ENCODE data around the gene GIPC3. TPM values are rescaled to one million over a fixed set of nuclear protein-coding genes. Genes with fewer than 3 reads are reported as not detected.
"Not testable (repeated sequence)": the region's sequence is repeated elsewhere in the genome, so short reads cannot be mapped to it uniquely, and the experiment has no call there.

Gene GIPC3
- total RNA-seq, 1 experiment from 2014 or later: not detected

DNA sequence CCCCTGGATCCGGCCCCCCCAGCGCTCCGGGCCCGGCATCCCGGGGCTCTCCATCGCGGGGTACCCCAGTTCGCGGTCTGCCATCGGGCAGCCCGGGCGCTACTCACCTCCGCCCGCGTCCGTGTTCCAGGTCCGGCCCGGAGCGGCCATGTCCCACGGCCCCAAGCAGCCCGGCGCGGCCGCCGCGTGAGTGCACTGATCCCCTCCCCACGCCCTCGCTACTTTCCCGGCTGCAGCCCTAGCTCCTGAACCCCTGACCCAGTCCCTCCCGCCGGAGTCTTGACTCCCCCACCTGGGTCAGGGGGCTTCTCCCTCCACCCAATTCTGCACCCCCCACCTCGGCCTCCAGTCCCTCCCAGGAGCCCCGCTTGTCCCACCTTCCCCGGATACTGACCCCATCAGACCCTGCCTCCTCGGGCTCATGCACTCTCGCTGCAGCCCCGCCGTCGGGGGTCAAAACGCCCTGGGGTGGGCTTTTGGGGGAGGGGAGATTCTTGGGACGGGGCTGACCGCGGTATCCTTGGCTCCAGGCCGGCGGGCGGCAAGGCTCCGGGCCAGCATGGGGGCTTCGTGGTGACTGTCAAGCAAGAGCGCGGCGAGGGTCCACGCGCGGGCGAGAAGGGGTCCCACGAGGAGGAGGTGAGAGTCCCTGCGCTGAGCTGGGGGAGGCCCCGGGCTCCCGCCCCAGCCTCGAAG, 12.0 kb upstream of the GIPC3 start:
- in situ Hi-C loops (cut with HindIII; ENCODE audit: low pct_unique_long_range_greater_than_20kb, low sequenced_read_pairs): no loop called here

DNA sequence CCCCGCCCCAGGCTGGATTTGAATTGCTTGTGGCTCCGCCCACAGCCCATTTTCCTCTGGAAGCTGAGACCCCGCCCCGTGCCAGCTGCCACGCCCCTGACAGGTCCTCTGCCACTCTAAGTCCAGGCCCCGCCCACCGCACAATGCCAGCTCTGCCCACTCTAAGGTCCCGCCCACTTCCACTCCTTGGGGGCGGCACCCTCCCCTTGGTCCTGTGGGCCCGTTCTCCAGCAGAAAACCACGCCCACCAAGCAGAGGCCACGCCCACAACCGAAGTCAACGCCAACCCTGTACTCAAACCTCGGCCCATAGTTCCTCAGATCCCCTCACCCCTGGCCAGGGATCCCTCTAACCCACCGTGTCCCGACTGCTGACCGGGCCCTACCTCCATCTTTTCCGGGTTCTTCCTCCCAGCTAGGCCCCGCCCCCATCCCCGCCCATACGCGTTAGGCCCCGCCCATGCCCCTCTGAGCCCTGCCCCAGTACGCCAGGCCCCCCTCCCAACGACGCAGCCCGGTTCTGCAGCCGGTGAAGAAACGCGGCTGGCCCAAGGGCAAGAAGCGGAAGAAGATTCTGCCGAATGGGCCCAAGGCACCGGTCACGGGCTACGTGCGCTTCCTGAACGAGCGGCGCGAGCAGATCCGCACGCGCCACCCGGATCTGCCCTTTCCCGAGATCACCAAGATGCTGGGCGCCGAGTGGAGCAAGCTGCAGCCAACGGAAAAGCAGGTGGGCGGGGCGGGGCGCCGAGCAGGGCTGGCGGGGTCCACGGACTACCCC, 11.2 kb upstream of the GIPC3 start:
- peak; percentile 91 for DNase-seq (ENCODE audit: low read depth)
- in situ Hi-C loops (cut with HindIII; ENCODE audit: low pct_unique_long_range_greater_than_20kb, low sequenced_read_pairs): no loop called here

More for the DNA sequence above, 12.0 kb upstream of the GIPC3 start:
- no peak for DNase-seq (ENCODE audit: low read depth)

DNA sequence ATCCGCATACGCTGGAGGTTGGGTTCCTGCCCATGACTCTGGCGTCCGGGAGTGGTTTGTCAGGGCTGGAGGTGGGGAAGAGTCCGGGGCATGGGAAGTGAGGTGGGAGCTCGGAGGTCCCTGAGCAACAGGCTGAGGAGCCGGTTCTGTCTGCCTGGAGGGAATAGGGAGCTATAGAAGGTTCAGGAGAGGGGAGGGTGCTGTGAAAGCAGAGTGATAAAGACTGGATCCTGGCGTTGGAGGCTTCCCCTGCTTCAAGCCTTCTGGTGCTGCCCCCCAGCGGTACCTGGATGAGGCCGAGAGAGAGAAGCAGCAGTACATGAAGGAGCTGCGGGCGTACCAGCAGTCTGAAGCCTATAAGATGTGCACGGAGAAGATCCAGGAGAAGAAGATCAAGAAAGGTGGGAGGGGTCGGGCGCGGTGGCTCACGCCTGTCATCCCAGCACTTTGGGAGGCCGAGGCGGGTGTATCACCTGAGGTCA, 10.0 kb upstream of the GIPC3 start:
- in situ Hi-C loops (cut with HindIII; ENCODE audit: low pct_unique_long_range_greater_than_20kb, low sequenced_read_pairs): no loop called here
- DNase-seq (ENCODE audit: low read depth): no peak

DNA sequence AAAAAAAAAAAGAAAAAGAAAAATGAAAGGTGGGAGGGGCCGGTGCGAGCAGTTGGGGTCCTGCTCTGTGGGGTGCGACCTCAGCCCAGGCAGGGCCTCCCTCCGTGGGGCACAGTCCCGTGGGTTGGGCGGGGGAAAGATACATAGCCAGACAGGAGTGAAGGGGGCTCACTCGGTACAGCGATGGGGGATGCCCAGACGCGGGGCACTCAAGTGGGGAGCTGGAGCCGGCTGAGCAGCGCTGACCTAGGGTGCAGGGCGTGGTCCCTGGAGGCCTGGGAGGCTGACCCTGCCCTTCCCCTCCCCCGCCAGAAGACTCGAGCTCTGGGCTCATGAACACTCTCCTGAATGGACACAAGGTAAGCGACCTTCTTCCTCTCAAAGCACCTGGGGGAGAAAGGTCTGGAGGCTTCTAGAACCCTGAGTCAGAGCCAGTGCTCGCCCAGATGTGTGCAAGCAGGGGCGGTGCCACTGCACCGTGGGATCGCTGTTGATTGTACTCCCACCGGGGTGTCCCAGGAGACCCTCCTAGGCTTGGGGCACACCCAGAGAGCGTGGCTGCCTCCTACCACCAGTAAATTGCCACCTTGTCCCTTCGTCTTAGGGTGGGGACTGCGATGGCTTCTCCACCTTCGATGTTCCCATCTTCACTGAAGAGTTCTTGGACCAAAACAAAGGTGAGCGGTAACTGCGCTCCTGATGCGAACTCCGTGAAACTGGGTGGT, 9.2 kb upstream of the GIPC3 start:
- no peak for DNase-seq (ENCODE audit: low read depth)
- in situ Hi-C loops (cut with HindIII; ENCODE audit: low pct_unique_long_range_greater_than_20kb, low sequenced_read_pairs): no loop called here

DNA sequence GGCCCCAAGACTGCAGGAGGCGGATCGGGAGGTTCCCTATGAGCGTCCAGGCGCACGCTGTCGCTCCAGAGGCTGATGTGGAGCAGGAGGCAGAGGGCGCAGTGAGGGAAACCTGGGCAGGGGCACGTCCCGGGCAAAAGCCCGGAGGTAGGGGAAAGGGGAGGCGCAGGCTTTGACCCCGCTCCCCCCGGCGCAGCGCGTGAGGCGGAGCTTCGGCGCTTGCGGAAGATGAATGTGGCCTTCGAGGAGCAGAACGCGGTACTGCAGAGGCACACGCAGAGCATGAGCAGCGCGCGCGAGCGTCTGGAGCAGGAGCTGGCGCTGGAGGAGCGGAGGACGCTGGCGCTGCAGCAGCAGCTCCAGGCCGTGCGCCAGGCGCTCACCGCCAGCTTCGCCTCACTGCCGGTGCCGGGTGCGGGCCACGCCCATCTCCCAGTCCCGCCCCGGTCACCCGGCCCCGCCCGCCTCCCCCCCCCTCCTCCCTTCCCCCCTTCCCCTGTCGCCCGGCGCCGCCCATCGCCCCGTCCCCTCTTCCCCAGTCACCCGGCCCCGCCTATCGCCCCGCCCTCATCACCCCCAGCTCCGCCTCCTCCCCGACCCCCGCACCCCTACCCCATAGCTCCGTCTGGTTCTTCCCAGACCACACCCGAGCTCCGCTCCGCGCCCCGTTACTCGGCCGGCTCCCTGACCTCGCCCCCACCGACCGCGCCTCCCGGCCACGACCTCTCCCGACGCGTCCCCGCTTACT, 8.4 kb upstream of the GIPC3 start:
- in situ Hi-C loops (cut with HindIII; ENCODE audit: low pct_unique_long_range_greater_than_20kb, low sequenced_read_pairs): no loop called here
- no peak for DNase-seq (ENCODE audit: low read depth)

DNA sequence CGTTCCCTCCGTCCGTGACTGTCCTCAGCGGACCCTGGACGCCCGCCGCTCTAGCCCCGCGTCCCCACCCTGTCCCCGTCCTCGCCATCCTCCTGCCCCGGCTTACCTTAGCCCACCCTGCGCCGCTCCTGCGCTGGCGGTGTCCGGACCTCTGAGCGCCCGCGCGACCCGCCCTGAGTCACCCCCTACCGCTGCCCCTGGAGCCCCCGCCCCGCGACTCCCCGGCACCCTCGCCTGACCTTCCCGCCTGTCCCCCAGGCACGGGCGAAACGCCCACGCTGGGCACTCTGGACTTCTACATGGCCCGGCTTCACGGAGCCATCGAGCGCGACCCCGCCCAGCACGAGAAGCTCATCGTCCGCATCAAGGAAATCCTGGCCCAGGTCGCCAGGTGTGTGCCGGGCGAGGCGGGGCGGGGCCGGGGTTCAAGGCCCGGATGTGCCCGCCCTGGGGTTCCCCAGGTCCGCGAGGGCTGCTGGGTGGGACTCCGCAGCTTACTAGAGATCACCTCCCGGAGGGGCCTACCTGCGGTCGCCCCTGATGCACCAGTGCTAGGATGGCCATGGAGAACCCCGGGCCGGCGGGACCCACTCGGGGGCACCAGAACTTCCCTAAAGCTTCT, 7.4 kb upstream of the GIPC3 start:
- no peak for DNase-seq (ENCODE audit: low read depth)
- in situ Hi-C loops (cut with HindIII; ENCODE audit: low pct_unique_long_range_greater_than_20kb, low sequenced_read_pairs): no loop called here

DNA sequence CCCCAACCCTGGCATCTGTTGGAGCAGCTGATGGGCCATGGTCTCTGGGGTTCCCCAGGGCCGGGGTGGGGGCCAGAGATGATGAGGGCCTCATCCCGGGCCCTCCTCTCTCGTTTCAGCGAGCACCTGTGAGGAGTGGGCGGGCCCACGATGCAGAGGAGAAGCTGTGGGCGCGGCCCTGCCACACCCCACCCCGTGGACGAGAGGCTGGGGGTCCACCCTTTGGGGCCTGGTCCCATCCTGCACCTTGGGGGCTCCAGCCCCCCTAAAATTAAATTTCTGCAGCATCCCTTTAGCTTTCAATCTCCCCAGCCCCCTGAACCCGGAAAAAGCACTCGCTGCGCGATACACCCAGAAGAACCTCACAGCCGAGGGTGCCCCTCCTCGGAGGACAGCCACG, 6.9 kb upstream of the GIPC3 start:
- no peak for DNase-seq (ENCODE audit: low read depth)
- in situ Hi-C loops (cut with HindIII; ENCODE audit: low pct_unique_long_range_greater_than_20kb, low sequenced_read_pairs): no loop called here

DNA sequence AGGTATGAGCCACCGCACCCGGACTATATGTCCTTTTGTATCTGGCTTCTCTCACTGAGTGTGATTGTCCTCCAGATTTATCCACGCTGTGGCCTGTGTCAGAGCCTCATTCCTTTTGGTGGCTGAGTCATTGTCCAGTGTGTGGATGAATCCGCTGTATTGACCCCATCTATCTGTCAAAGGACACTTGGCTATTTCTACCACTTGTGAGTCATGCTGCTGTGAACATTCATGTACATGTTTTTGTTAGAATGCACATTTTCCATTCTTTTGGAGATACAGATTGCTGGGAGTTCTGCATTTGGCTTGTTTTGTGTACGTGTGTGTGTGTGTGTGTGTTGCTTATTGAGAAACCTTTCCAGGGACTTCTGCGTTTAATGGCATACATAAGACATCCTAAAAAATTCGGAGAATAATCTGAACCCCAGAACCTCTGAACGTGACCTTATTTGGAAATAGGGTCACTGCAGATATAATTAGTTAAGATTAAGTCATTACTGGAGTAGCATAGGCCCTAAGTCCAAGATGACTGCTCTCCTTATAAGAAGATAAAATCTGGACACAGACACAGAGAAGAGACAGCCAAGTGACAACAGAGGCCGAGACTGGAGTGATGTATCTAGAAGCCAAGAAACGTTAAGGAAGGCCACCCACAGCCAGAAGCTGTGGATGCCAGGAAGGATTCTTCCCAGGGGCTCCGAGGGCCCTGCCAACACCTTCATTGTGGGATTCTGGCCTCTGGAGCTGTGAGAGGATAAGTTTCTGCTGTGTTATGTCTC, 4.9 kb upstream of the GIPC3 start:
- peak; percentile 54 for DNase-seq (ENCODE audit: low read depth)
- in situ Hi-C loops (cut with HindIII; ENCODE audit: low pct_unique_long_range_greater_than_20kb, low sequenced_read_pairs): no loop called here

DNA sequence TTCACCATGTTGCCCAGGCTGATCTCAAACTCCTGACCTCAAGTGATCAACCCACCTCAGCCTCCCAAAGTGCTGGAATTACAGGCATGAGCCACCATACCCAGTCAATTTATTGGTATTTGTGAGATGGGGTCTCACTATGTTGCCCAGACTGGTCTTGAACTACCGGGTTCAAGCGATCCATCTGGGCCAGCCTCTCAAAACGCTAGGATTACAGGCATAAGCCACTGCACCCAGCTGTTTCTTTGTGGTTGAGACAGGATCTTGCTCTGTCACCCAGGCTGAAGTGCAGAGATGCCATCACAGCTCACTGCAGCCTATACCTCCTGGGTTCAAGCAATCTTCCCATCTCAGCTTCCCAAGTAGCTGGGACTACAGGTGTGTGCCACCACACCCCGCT, 3.5 kb upstream of the GIPC3 start:
- in situ Hi-C loops (cut with HindIII; ENCODE audit: low pct_unique_long_range_greater_than_20kb, low sequenced_read_pairs); DNase-seq (ENCODE audit: low read depth): not testable (repeated sequence)

DNA sequence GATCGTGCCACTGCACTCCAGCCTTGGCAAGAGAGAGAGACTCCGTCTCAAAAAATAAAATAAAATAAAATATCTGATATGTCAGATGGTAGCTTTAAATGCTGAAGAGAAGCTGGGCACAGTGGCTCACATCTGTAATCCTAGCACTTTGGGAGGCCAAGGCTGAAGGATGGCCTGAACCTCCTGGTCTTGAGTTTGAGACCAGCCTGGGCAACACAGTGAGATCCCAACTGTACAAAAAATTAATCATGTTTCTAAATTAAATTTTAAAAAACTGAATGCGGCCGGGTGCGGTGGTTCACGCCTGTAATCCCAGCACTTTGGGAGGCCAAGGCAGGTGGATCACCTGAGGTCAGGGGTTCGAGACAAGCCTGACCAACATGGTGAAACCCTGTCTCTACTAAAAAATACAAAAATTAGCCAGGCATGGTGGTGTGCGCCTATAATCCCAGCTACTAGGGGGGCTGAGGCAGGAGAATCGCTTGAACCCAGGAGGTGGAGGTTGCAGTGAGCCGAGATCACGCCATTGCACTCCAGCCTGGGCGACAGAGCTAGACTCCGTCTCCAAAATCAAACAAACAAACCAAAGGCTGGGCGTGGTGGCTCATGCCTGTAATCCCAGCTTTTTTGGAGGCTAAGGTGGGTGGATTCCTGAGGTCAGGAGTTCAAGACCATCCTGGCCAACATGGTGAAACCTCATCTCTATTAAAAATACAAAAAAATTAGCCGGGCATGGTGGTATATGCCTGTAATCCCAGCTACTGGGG, 1.1 kb upstream of the GIPC3 start:
- in situ Hi-C loops (cut with HindIII; ENCODE audit: low pct_unique_long_range_greater_than_20kb, low sequenced_read_pairs); DNase-seq (ENCODE audit: low read depth): not testable (repeated sequence)

DNA sequence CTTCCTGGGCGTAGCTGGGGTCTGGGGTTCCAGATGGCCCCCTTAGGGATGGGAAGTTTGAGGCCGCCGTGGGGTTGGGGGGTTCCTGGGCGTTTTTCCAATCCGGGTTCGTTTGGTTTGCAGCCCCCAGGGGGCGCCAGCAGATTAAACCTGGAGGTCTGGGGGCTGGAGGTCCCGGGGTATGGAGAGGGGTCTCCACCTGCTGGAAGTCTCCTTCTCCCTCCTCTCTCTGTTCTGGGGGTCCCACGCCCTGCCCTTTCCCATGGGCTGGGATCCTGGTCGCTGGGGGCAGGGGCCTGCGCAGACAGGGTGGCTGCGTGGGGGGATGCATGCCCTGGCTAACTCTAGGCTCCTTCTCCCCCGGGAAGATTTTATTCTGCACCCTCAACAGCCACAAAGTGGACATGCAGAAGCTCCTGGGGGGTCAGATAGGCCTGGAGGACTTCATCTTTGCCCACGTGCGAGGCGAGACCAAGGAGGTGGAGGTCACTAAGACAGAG, 899 bp downstream of the GIPC3 start:
- DNase-seq (ENCODE audit: low read depth): no peak
- in situ Hi-C loops (cut with HindIII; ENCODE audit: low pct_unique_long_range_greater_than_20kb, low sequenced_read_pairs): no loop called here

DNA sequence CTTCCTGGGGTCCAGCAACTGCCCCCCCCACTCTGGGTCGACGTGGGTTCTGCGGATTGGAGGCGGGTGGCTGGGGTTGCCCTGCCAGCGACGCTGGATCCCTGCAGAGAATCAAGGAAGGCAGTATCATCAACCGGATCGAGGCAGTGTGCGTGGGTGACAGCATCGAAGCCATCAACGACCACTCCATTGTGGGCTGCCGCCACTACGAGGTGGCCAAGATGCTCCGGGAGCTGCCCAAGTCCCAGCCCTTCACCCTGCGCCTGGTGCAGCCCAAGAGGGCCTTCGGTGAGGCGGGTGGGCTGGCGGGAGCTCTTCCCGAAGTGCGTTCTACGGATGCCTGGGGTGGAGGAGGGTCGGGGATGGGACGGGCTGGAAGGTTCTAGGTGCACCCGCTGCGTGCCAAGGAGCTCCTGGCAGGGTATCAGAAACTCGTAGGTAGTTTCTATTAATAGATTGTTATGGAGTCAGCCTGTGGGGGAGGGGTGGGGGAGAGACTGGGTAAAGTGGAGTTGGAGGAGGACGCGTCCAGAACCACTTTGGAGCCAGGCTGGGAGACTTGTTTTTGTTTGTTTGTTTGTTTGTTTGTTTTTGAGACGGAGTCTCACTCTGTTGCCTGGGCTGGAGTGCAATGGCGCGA, 1.5 kb downstream of the GIPC3 start:
- in situ Hi-C loops (cut with HindIII; ENCODE audit: low pct_unique_long_range_greater_than_20kb, low sequenced_read_pairs): no loop called here
- DNase-seq (ENCODE audit: low read depth): no peak

DNA sequence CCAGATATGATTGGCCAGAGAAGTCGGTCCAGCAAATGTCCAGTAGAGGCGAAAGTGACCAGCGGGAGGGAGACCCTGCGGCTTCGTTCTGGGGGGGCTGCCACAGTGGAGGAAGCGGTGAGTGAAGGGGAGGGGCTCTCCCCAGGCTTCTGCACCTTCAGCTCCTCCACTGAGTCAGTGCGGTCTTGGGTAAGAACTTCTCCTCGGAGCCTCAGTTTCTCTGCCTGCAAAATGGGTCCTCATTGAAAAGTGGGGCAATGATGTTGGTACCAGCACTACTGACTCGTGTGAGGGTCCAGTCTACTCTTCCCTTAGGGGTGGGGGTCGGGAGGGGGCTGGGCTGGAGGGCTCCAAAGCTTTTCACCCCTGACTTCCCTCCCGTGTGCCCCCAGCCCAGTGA, 4.2 kb downstream of the GIPC3 start:
- in situ Hi-C loops (cut with HindIII; ENCODE audit: low pct_unique_long_range_greater_than_20kb, low sequenced_read_pairs): no loop called here
- DNase-seq (ENCODE audit: low read depth): no peak

DNA sequence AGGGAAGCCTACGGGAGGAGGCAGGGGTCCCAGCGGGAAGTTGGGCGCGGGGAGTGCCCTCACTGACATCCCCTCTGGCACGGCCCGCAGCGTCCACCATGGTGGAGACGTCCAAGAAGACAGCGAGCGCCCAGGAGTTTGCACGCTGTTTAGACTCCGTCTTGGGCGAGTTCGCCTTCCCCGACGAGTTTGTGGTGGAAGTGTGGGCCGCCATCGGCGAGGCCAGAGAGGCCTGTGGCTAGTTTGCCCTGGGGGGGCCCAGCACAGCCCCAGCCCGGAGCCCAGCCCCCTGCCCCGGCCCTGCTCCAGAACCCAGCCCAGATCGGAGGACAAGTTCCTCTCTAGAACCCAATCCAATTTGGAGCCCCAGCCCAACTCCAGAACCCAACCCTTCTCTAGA, 4.7 kb downstream of the GIPC3 start:
- in situ Hi-C loops (cut with HindIII; ENCODE audit: low pct_unique_long_range_greater_than_20kb, low sequenced_read_pairs): no loop called here
- no peak for DNase-seq (ENCODE audit: low read depth)

DNA sequence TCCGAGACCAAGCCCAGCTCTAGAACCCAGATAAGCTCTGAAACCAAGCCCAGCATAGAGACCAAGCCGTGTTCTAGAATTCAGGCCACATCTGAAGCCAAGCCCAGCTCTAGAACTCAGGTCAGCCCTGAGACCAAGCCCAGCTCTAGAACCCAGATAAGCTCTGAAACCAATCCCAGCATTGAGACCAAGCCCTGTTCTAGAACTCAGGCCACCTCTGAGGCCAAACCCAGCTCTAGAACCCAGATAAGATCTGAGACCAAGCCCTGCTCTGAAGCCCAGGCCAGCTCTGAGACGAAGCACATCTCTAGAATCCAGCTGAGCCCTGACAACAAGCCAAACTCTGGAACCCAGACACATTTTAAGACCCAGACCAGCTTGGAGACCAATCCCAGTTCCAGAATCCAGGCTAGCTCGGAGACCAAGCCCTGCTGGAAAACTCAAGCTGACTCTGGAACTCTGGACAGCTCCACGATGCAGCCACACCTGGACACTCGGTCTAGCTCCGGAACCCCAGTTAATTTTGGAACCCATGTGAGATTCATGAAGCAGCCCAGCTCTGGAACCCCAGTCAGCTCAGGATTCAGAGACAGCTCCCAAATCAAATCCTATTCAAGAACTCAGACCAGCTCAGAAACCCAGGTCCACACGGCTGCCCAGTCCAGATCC, 5.8 kb downstream of the GIPC3 start:
- in situ Hi-C loops (cut with HindIII; ENCODE audit: low pct_unique_long_range_greater_than_20kb, low sequenced_read_pairs): no loop called here
- DNase-seq (ENCODE audit: low read depth): no peak
